Panc1 (cell line): ENCODE results near the gene ZBTB47. TPM values are rescaled to one million over a fixed set of nuclear protein-coding genes. Genes with fewer than 3 reads are reported as not detected.

Experiments
- ATAC-seq: fragments of 200-7000 bp; cut with Tn5 transposase; 2 replicates; pipeline ENCODE4 v1.9.1; 2020; ENCODE audit warnings: mild to moderate bottlenecking, moderate library complexity
- BruUV-seq: library from RNA; stranded (reverse); fragments of 400-500 nt; replicated peaks from 2 replicates; lab custom pipeline; 2021; lab: Mats Ljungman, UMichigan
- CTCF ChIA-PET: fragments of 300-600 bp; sonication (Branson Sonifier 250); formaldehyde crosslinking; loops from one replicate; lab custom pipeline; 2022; ENCODE audit warnings: antibody characterized with exemption; lab: Charles Lee
- POLR2A ChIA-PET: fragments of 300-600 bp; sonication (Branson Sonifier 250); formaldehyde crosslinking; loops from one replicate; lab custom pipeline; 2022; ENCODE audit warnings: antibody characterized with exemption; lab: Charles Lee
- DNase-seq: peaks from one replicate; pipeline ENCODE4 v3.0.0-alpha.2; 2010; ENCODE audit warnings: low read depth, low spot score
- H3K27ac ChIP-seq: 2 replicates; pipeline ENCODE4 v1.5.1; 2011; ENCODE audit warnings: mild to moderate bottlenecking, low read length, inconsistent platforms
- H3K27me3 ChIP-seq: fragments of 200-500 bp; sonication (Bioruptor generic); 2 replicates; pipeline ENCODE4 v1.6.0; 2014; ENCODE audit warnings: low read length, inconsistent platforms; ENCODE audit not compliant: control insufficient read depth, insufficient read depth
- H3K36me3 ChIP-seq: fragments of 200-500 bp; sonication (Bioruptor generic); 2 replicates; pipeline ENCODE4 v1.5.1; 2014; ENCODE audit warnings: inconsistent platforms, mild to moderate bottlenecking, low read length, moderate library complexity; ENCODE audit not compliant: control insufficient read depth, insufficient read depth
- H3K4me1 ChIP-seq: 2 replicates; pipeline ENCODE4 v1.5.1; 2011; ENCODE audit warnings: inconsistent platforms, mild to moderate bottlenecking, low read length, moderate library complexity; ENCODE audit not compliant: control insufficient read depth, insufficient read depth
- H3K4me3 ChIP-seq, 2 experiments: 2 replicates each; pipeline ENCODE4 v1.5.1; 2011 to 2012; ENCODE audit warnings: low read depth in 2 of 2, low read length in 2 of 2, mild to moderate bottlenecking in 2 of 2, inconsistent platforms in 1 of 2, moderate library complexity in 1 of 2
- H3K9me3 ChIP-seq: fragments of 200-500 bp; sonication (Bioruptor generic); 2 replicates; pipeline ENCODE4 v1.5.1; 2014; ENCODE audit warnings: low read depth, mild to moderate bottlenecking, inconsistent platforms, low read length, moderate library complexity; ENCODE audit not compliant: control insufficient read depth, insufficient read depth
- POLR2AphosphoS5 ChIP-seq: IDR thresholded peaks from 2 replicates; pipeline ENCODE4 v1.6.1; 2012; ENCODE audit warnings: mild to moderate bottlenecking, low read depth, low read length, moderate library complexity
- SIN3A ChIP-seq: IDR thresholded peaks from 2 replicates; pipeline ENCODE4 v1.6.1; 2012; ENCODE audit warnings: low read depth, mild to moderate bottlenecking, low read length, moderate library complexity, borderline replicate concordance; ENCODE audit not compliant: insufficient read depth
- TCF7L2 ChIP-seq: IDR thresholded peaks from 2 replicates; pipeline ENCODE4 v1.6.1; 2011; ENCODE audit warnings: mild to moderate bottlenecking, low read depth, low read length, inconsistent platforms
- in situ Hi-C: cut with HindIII; loops from 2 replicates; pipeline ENCODE4 v1.10.0; 2016; ENCODE audit warnings: low sequenced_read_pairs, low pct_unique_long_range_greater_than_20kb
- intact Hi-C: fragments of 100-400 bp; cut with micrococcal nuclease; formaldehyde crosslinking; loops from one replicate; pipeline ENCODE4 v1.10.0; 2022; ENCODE audit not compliant: unreplicated experiment
- total RNA-seq: library from RNA; stranded (reverse); gene quantifications from one replicate; pipeline ENCODE4 v1.2.1, GENCODE V29; 2021; ENCODE audit not compliant: unreplicated experiment
- TF ChIP-seq, protein P1 (sequence below), 2 experiments: IDR thresholded peaks; 2 replicates each; pipeline ENCODE4 v1.6.1; 2011 to 2012; ENCODE audit warnings: low read depth in 2 of 2, control low read depth in 1 of 2, low read length in 1 of 2, mild to moderate bottlenecking in 1 of 2, moderate library complexity in 1 of 2; ENCODE audit not compliant: insufficient read depth in 1 of 2
- TF ChIP-seq, protein P2 (sequence below): fragments of 450-650 bp; IDR thresholded peaks from 2 replicates; pipeline ENCODE4 v1.5.1; 2017; ENCODE audit warnings: mild to moderate bottlenecking

Gene ZBTB47
- total RNA-seq, 1 experiment from 2014 or later = 3.6 TPM

DNA sequence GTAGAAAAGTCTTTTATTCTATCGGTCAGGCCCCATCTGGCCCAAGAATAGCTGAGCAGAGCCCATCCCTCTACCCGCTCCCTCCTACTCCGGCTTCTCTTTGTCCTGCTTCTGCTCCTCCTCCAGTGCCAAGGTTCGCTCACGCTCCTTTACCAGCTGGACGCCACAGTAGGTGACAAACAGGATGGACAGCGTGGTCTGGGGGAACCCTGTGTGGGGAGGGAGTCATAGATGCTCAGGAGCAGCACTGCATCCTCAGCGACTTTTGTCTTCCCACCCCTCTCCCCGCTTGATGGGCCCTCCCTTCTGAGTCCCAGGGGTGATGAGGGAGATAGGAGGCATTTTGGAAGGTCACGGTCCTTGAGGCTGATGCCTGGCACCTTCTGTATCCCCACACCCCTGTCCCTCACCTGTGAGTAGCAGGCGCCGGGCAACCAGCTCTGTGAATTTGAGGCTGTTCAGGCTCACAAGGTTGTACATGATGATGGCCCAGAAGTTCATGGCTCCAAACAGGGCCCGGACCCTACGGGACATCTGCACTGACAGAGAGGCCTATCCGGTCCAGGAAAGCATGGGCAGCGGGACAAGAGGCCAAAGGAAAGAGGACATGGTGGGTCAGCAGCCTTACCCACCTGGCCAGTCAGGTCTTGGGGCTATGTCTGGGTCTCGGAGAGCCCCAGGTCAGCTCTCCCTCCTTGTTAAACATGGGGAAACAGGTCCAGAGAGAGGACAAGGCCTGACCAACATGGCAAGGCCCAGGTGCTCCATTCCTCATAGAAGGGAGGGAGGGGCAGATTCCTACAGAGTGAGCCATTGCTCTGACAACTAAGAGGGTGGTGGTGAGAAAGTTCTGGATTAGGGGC lies 39.4 kb downstream of the ZBTB47 start:
- DNase-seq (no peak), ATAC-seq (no peak)
- ChIA-PET POLR2A (no interaction called here), CTCF (no interaction called here)
- Histone ChIP-seq H3K36me3 (no peaks in the 10 kb centered on the region), H3K27ac (no peak overlapping the region), H3K4me1 (no peaks in the 10 kb centered on the region), H3K27me3 (no peaks in the 10 kb centered on the region), H3K4me3 (no peak overlapping the region), H3K9me3 (no peaks in the 10 kb centered on the region)
- TF ChIP-seq TCF7L2 = no peak
- TF ChIP-seq POLR2AphosphoS5 = no peak
- TF ChIP-seq, protein P1, sequence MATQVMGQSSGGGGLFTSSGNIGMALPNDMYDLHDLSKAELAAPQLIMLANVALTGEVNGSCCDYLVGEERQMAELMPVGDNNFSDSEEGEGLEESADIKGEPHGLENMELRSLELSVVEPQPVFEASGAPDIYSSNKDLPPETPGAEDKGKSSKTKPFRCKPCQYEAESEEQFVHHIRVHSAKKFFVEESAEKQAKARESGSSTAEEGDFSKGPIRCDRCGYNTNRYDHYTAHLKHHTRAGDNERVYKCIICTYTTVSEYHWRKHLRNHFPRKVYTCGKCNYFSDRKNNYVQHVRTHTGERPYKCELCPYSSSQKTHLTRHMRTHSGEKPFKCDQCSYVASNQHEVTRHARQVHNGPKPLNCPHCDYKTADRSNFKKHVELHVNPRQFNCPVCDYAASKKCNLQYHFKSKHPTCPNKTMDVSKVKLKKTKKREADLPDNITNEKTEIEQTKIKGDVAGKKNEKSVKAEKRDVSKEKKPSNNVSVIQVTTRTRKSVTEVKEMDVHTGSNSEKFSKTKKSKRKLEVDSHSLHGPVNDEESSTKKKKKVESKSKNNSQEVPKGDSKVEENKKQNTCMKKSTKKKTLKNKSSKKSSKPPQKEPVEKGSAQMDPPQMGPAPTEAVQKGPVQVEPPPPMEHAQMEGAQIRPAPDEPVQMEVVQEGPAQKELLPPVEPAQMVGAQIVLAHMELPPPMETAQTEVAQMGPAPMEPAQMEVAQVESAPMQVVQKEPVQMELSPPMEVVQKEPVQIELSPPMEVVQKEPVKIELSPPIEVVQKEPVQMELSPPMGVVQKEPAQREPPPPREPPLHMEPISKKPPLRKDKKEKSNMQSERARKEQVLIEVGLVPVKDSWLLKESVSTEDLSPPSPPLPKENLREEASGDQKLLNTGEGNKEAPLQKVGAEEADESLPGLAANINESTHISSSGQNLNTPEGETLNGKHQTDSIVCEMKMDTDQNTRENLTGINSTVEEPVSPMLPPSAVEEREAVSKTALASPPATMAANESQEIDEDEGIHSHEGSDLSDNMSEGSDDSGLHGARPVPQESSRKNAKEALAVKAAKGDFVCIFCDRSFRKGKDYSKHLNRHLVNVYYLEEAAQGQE (IDR thresholded peaks at IDR 0.05; ENCODE audit: insufficient read depth in 1 of 2, low read depth in 2 of 2, low read length in 1 of 2) = no peak
- TF ChIP-seq, protein P2, sequence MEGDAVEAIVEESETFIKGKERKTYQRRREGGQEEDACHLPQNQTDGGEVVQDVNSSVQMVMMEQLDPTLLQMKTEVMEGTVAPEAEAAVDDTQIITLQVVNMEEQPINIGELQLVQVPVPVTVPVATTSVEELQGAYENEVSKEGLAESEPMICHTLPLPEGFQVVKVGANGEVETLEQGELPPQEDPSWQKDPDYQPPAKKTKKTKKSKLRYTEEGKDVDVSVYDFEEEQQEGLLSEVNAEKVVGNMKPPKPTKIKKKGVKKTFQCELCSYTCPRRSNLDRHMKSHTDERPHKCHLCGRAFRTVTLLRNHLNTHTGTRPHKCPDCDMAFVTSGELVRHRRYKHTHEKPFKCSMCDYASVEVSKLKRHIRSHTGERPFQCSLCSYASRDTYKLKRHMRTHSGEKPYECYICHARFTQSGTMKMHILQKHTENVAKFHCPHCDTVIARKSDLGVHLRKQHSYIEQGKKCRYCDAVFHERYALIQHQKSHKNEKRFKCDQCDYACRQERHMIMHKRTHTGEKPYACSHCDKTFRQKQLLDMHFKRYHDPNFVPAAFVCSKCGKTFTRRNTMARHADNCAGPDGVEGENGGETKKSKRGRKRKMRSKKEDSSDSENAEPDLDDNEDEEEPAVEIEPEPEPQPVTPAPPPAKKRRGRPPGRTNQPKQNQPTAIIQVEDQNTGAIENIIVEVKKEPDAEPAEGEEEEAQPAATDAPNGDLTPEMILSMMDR = no peak
- no peak for TF ChIP-seq SIN3A
- in situ Hi-C loops = no loop called here
- intact Hi-C loops = no loop called here
- BruUV-seq = no TSS peak

DNA sequence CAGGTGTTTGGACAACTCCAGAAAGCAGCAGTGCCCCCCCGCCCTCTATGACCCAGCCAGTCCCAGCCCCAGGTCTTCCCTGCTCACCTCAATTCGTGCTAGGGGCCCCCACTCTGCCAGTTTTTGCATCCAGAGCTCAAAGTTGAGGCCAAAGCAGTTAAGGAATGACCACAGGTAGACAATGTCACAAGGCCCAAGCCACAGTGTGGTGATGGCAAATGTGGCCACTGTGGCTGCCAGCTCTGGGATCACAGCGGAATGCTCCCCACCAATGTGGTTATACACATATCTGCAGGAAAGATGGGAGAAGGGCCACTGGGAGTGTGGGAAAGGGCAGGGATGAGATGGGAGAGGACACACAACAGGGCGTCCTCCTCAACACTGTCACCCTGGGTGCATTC lies 40.0 kb downstream of the ZBTB47 start:
- intact Hi-C loops (no loop called here), in situ Hi-C loops (no loop called here)
- ATAC-seq (no peak), DNase-seq (no peak)
- Histone ChIP-seq H3K4me1 (no peaks in the 10 kb centered on the region), H3K27ac (no peak overlapping the region), H3K9me3 (no peaks in the 10 kb centered on the region), H3K36me3 (no peaks in the 10 kb centered on the region), H3K4me3 (no peak overlapping the region), H3K27me3 (no peaks in the 10 kb centered on the region)
- CTCF ChIA-PET = no interaction called here
- POLR2A ChIA-PET = no interaction called here
- no TSS peak for BruUV-seq
- no peak for TF ChIP-seq TCF7L2
- no peak for TF ChIP-seq SIN3A
- TF ChIP-seq POLR2AphosphoS5 = no peak
- TF ChIP-seq, protein P2 = no peak
- TF ChIP-seq, protein P1 (IDR thresholded peaks at IDR 0.05; ENCODE audit: insufficient read depth in 1 of 2, low read depth in 2 of 2, low read length in 1 of 2) = no peak
